GM13977 (cell line): ENCODE data around the gene MTHFD2L.
A peak's percentile ranks its signal among the peaks of the same experiment; 100 is the strongest.

Experiments used
- DNase-seq: peaks from one replicate; pipeline ENCODE4 v3.0.0; 2012; ENCODE audit warnings: low spot score
- in situ Hi-C: fragments of 300-500 bp; cut with MboI; formaldehyde crosslinking; loops from one replicate; pipeline ENCODE4 v1.12.0; 2022; ENCODE audit warnings: low sequenced_read_pairs, low pct_unique_long_range_greater_than_20kb, mixed read lengths, inconsistent platforms; ENCODE audit not compliant: unreplicated experiment
- TF ChIP-seq, protein P1 (sequence below): IDR thresholded peaks from 2 replicates; pipeline ENCODE4 v1.5.1; 2012; ENCODE audit warnings: mild to moderate bottlenecking, control low read depth; ENCODE audit not compliant: insufficient read depth; ENCODE audit errors: extremely low read depth, missing control alignments

MTHFD2L gene

DNA sequence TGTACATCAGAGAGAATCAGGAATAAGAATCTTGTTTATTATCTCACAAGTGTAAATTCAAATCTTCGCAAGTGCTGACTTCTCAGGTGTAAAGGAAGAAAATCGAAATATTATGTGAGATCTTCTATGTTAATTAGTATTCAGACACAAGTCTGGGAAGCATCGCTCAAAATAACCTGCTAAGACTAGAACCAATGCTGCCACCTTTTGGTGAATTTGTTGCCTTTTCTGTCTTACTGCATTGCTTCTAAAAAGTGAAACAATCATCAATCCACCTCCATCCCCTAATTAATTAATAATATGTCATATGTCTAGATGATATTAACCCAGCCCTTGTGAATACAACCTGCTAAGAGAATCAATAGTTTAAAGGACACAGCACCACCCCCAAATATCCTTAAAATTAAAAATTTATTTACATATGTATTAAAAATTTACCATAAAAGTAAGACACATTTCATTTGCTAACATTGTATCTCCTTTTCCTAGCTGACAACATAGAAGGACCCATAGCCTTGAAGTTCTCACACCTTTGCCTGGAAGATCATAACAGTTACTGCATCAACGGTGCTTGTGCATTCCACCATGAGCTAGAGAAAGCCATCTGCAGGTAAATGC lies 153.9 kb downstream of the MTHFD2L start:
- peak; percentile 9 for DNase-seq
- in situ Hi-C loops: loop anchor here (10.0 kb wide), 1 partner anchor 117 kb away; no protein-coding TSS in a partner anchor

DNA sequence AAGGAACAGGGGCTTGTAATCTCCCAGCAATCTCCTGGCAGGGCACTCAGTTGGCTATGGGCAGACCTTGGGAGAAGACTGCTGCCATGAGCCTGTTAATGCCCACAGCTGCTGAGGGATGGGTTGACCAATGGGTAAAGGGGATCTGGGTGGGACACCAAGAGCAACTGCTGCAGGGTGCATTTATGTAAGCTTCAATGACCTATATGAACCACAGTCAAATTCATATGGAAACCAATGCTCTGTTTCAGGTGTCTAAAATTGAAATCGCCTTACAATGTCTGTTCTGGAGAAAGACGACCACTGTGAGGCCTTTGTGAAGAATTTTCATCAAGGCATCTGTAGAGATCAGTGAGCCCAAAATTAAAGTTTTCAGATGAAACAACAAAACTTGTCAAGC lies 156.4 kb downstream of the MTHFD2L start:
- DNase-seq: no peak
- TF ChIP-seq, protein P1, sequence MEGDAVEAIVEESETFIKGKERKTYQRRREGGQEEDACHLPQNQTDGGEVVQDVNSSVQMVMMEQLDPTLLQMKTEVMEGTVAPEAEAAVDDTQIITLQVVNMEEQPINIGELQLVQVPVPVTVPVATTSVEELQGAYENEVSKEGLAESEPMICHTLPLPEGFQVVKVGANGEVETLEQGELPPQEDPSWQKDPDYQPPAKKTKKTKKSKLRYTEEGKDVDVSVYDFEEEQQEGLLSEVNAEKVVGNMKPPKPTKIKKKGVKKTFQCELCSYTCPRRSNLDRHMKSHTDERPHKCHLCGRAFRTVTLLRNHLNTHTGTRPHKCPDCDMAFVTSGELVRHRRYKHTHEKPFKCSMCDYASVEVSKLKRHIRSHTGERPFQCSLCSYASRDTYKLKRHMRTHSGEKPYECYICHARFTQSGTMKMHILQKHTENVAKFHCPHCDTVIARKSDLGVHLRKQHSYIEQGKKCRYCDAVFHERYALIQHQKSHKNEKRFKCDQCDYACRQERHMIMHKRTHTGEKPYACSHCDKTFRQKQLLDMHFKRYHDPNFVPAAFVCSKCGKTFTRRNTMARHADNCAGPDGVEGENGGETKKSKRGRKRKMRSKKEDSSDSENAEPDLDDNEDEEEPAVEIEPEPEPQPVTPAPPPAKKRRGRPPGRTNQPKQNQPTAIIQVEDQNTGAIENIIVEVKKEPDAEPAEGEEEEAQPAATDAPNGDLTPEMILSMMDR: no peak
- in situ Hi-C loops: loop anchor here (10.0 kb wide), 1 partner anchor 120 kb away; no protein-coding TSS in a partner anchor

More for the DNA sequence above, 153.9 kb downstream of the MTHFD2L start:
- TF ChIP-seq, protein P1: peak; percentile 70

DNA sequence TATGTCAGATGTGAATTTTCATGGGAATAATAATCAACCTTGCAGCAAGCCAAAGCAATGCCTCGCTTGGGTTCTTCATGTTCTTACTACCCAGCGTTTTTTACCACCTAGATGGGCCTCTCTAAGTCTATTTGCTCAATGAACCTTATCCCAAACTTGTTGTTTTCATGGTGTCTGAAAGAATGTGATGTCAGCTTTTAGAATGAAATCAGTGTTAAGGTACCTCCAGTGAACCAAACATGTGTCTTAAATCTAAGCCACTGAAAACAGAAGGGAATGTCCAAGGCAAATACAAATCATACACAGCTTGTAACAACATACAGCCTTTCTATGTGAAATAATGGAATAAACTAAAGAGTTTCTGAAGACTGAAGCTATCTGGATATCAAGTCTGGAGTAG lies 157.0 kb downstream of the MTHFD2L start:
- in situ Hi-C loops: loop anchor here (10.0 kb wide), 1 partner anchor 120 kb away; no protein-coding TSS in a partner anchor
- TF ChIP-seq, protein P1: no peak
- DNase-seq: no peak

DNA sequence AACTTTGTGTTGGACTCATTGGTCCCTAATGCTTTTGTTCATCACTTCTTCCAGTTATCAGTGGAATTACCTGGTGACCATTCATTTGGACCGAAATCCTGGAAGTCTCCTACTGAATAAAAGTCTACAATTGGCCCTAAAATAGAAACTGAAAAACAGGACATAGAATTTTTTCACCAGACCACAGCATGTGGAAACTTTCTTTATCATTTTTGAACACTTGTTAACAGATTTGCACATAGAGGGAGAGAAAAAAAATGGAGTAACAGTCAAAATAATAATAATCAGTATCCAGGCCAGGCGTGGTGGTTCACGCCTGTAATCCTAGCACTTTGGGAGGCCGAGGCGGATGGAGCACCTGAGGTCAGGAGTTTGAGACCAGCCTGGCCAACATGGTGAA lies 157.5 kb downstream of the MTHFD2L start:
- TF ChIP-seq, protein P1: no peak
- no peak for DNase-seq
- in situ Hi-C loops: loop anchor here (10.0 kb wide), 1 partner anchor 121 kb away; no protein-coding TSS in a partner anchor

DNA sequence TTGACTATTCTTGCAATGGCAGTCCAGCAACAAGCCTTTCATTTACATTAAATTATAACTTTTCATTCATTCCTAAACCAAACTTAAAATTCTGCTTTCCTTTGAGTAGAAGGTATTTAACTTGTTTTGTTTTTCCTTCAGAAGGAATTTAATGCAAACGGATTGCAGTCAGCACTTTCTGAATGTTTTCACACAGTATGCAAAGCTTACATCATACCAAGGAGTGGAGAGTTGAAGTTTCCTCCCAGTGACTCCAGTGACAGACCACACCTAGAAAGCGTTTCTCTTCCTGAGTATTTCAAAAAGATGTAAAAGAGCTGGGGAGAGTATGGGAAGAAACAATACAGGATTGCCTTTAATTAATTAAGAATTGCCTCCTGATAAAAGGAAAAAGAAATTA lies 158.5 kb downstream of the MTHFD2L start:
- in situ Hi-C loops: loop anchor here (10.0 kb wide), 1 partner anchor 122 kb away; no protein-coding TSS in a partner anchor
- DNase-seq: no peak
- TF ChIP-seq, protein P1: no peak

DNA sequence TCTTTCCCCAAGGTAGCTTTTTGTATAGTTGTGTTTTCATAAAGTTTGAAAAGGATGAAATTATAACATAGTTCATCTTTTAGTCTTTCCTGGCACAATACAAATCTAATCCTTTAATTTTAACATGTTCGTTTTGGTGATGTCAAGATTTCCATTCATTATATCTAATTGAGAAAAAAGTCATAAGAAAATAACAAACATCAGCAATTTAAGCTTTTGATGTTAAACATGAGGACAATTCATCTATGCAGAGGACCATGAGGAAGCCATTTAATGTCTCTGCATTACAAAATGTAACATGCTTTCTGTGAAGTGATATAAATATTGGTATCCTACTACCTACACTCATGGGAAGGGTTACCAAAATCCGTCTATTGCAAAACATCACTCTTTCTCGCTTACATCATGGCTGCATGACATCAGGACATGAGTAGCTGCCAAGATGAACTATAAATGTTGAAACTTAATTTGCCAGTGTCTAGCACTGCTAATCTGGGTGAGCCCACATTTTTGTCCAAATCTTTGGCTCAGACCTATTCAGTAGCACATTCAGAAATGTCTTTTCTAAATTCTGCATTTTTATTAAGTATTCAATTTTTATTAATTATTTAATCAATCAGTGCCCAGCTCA lies 159.8 kb downstream of the MTHFD2L start:
- no peak for DNase-seq
- TF ChIP-seq, protein P1: no peak
- in situ Hi-C loops: loop anchor here (10.0 kb wide), 1 partner anchor 123 kb away; no protein-coding TSS in a partner anchor
